ENCODE results near the gene TPST2.

TPST2 gene

DNA sequence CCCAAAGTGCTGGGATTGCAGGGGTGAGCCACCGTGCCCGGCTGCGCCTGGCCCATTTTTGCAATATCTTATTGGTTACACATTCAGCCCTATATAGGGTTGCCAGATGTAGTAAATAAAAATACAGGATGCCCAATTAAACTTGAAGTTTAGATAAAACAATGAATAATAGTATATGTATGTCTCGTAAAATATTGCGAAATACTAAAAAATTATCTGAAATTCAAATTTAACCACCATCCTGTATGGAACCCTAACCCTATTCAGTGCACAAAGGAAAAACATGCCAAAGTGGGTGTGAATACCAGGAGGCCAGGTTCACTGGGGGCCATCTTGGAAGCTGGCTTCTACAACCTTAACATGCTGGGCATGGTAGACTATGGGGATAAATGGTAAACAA is 72.5 kb downstream of the TPST2 start:
- no peak overlapping the region for H3K4me3 ChIP-seq (ENCODE audit: low read depth, low read length)
- DNase-seq (ENCODE audit: low read depth), result no peak
- no peak for TF ChIP-seq CTCF (IDR thresholded peaks at IDR 0.05; ENCODE audit: low read depth, low read length, missing control alignments)

GRCh38 chr22:26516503-26516902 is 73.4 kb downstream of the TPST2 start:
- no peak overlapping the region for H3K4me3 ChIP-seq (ENCODE audit: low read depth, low read length)
- DNase-seq (ENCODE audit: low read depth), result no peak
- no peak for TF ChIP-seq CTCF (IDR thresholded peaks at IDR 0.05; ENCODE audit: low read depth, low read length, missing control alignments)

GRCh38 chr22:26515931-26516330 is 74.0 kb downstream of the TPST2 start:
- no peak overlapping the region for H3K4me3 ChIP-seq (ENCODE audit: low read depth, low read length)
- no peak for DNase-seq (ENCODE audit: low read depth)
- TF ChIP-seq CTCF (IDR thresholded peaks at IDR 0.05; ENCODE audit: low read depth, low read length, missing control alignments), result no peak

- H3K4me3 ChIP-seq (ENCODE audit: low read depth, low read length), result no peak overlapping the region
- TF ChIP-seq CTCF (IDR thresholded peaks at IDR 0.05; ENCODE audit: low read depth, low read length, missing control alignments), result no peak
- no peak for DNase-seq (ENCODE audit: low read depth)
Measured at GRCh38 chr22:26514419-26515161, 75.3 kb downstream of the TPST2 start.

DNA sequence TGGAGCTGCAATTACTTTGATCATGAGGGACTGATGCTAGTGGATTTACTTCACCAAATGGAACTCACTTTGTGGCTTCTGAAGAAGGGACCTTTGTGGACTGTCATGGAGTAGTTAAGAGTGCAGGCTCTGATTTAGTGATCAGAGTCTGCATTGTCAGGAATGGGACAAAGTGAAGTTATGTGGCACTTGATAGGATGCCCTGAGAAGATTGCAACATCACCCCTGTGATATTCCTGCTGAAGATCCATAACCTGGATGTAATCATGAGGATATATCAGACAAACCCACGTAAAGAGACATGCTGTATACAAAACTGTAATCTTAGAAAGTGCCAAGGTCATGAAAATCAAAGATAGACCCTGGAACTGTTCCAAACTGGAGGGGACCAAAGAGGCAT is 76.1 kb downstream of the TPST2 start:
- DNase-seq (ENCODE audit: low read depth), result no peak
- TF ChIP-seq CTCF (IDR thresholded peaks at IDR 0.05; ENCODE audit: low read depth, low read length, missing control alignments), result no peak
- no peak overlapping the region for H3K4me3 ChIP-seq (ENCODE audit: low read depth, low read length)

- TF ChIP-seq CTCF (IDR thresholded peaks at IDR 0.05; ENCODE audit: low read depth, low read length, missing control alignments), result no peak
- DNase-seq (ENCODE audit: low read depth), result peak; percentile 61
- peak within 1 kb of the TSS; percentile 94 for H3K4me3 ChIP-seq (ENCODE audit: low read depth, low read length)
Measured at GRCh38 chr22:26512149-26512793, 77.7 kb downstream of the TPST2 start, which contains the start of gene TFIP11. TSS of gene TFIP11 (minus strand) at chr22:26512473. CDS start at chr22:26510272, 2,201 bp downstream.
